22Rv1 (cell line): ENCODE measurements around the gene DDX19B.

ENCODE experiments used
- ZFX ChIP-seq: fragments of 450-650 bp; IDR thresholded peaks from 2 replicates; pipeline ENCODE4 v1.6.1; 2017; ENCODE audit warnings: antibody characterized with exemption, borderline replicate concordance
- TF ChIP-seq, protein P1 (sequence below): fragments of 450-650 bp; IDR thresholded peaks from 2 replicates; pipeline ENCODE4 v1.5.1; 2017; ENCODE audit warnings: mild to moderate bottlenecking

DNA sequence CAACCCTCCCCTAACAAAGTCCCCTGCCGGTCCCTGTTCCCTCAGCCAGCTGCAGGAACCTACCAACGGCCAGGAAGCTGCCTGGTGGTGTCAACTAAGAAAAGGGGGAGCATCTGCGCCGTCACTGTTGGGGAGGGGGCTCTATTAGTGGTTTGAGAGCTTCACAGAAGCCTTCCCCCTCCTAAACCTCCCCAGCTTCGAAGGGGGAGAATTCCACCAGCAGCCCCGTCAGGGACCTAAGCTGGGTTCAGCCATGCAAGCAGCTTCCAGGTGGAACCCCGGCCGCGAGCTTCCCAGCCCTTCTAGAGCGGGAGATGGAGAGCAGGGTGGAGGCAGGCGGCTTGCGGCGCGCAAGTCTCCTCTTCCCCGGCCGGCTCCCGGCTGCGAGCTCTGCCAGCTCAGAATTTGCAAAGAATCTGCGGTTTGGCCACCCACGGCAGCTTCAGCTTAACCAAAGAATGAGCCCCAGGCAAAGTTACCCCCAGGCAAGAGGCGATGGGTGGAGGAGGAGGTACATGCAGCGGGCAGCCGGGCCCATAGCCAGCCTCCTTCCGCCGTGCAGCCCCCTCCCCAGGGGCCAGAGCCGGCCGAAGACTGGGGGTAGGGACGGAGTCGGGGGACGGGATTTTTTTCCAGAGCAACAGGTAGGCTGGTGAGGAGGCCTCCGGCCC lies 81.4 kb downstream of the DDX19B start:
- TF ChIP-seq, protein P1, sequence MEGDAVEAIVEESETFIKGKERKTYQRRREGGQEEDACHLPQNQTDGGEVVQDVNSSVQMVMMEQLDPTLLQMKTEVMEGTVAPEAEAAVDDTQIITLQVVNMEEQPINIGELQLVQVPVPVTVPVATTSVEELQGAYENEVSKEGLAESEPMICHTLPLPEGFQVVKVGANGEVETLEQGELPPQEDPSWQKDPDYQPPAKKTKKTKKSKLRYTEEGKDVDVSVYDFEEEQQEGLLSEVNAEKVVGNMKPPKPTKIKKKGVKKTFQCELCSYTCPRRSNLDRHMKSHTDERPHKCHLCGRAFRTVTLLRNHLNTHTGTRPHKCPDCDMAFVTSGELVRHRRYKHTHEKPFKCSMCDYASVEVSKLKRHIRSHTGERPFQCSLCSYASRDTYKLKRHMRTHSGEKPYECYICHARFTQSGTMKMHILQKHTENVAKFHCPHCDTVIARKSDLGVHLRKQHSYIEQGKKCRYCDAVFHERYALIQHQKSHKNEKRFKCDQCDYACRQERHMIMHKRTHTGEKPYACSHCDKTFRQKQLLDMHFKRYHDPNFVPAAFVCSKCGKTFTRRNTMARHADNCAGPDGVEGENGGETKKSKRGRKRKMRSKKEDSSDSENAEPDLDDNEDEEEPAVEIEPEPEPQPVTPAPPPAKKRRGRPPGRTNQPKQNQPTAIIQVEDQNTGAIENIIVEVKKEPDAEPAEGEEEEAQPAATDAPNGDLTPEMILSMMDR, result no peak
- TF ChIP-seq ZFX, result no peak
